Stimulated activated CD4-positive, alpha-beta T cell treated with anti-CD3 and anti-CD28 coated beads, Interleukin-1b, Interleukin-23, amount 100 ng/mL, for 4 hours (primary cell): Measurements from ENCODE around the gene PLXNA2.

Experiments used
- DNase-seq, 2 donors: peaks; one replicate each; pipeline ENCODE4 v3.0.0-alpha.2; 2020; ENCODE audit warnings: low read depth in 2 of 2

Gene PLXNA2, protein sequence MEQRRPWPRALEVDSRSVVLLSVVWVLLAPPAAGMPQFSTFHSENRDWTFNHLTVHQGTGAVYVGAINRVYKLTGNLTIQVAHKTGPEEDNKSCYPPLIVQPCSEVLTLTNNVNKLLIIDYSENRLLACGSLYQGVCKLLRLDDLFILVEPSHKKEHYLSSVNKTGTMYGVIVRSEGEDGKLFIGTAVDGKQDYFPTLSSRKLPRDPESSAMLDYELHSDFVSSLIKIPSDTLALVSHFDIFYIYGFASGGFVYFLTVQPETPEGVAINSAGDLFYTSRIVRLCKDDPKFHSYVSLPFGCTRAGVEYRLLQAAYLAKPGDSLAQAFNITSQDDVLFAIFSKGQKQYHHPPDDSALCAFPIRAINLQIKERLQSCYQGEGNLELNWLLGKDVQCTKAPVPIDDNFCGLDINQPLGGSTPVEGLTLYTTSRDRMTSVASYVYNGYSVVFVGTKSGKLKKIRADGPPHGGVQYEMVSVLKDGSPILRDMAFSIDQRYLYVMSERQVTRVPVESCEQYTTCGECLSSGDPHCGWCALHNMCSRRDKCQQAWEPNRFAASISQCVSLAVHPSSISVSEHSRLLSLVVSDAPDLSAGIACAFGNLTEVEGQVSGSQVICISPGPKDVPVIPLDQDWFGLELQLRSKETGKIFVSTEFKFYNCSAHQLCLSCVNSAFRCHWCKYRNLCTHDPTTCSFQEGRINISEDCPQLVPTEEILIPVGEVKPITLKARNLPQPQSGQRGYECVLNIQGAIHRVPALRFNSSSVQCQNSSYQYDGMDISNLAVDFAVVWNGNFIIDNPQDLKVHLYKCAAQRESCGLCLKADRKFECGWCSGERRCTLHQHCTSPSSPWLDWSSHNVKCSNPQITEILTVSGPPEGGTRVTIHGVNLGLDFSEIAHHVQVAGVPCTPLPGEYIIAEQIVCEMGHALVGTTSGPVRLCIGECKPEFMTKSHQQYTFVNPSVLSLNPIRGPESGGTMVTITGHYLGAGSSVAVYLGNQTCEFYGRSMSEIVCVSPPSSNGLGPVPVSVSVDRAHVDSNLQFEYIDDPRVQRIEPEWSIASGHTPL (N-terminal part only)

DNA sequence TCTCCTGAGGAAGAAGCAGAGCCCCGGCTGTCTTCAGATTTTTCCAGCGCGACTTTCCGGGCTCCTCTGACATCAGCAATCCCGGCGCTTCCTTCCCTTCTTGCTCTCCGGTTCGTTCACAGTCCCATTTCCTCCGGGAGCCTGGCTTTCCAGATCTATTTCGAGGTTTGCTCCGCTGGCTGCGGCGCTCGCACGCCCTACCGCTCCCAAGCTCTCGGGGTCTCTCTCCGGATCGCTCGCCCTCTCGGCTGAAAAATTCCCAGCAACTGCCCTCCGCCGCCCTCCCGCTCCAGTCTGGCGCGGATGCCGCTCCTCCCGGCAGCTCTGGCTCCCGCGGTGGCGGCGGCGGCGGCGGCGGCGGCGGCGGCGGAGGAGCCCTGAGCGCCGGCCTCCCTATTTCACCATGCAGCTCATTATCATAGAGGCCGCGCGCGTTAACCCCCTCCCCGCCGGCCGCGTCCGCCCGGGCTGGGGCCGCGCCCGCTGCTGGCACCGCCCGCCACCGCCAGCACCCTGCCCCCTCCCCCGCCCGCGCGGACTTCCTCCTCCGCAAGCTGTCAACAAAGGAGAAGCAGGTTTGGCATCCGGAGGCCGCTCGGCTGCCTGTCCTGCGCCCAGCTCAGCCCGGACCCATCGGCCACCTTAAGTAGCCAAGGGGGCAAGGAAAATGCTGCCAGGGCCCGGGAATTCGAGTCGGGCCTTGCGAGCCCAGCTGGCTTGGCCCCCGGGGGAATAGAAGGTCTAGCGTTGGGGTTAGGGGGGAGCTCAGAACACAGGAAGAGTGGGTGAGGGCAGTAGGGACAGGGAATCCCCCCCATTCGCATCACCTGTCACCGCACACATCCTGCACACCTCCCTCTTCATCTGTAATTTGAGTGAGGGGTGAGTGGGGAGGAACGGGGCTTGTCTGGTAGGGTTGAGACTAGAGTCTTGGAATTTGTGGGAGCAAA, at the start of gene PLXNA2:
PLXNA2 (minus strand) TSS at position 418 of the 950 bp plus-strand sequence. CDS start 26,462 bp downstream, outside the sequence.
- peak; percentile 34 to 46 for DNase-seq

DNA sequence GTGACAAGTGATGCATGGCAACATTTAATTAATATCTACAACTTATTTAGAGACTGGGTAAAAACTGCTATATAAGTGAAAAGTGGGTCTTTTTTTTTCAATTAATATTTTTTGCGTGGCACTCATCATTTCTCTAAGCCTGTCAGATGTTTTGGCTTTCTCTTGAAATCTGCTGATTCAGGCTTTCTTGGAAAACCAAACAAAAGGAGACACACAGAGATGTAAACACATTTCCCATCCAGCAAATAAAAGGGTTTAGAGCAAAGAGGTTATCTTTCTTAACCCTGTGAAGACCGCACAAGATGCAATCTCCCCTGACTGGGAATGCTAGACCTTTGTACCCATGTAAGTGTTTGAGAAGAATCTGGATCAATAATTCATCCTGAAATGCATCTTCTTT, 48.7 kb upstream of the PLXNA2 start:
- no peak for DNase-seq

DNA sequence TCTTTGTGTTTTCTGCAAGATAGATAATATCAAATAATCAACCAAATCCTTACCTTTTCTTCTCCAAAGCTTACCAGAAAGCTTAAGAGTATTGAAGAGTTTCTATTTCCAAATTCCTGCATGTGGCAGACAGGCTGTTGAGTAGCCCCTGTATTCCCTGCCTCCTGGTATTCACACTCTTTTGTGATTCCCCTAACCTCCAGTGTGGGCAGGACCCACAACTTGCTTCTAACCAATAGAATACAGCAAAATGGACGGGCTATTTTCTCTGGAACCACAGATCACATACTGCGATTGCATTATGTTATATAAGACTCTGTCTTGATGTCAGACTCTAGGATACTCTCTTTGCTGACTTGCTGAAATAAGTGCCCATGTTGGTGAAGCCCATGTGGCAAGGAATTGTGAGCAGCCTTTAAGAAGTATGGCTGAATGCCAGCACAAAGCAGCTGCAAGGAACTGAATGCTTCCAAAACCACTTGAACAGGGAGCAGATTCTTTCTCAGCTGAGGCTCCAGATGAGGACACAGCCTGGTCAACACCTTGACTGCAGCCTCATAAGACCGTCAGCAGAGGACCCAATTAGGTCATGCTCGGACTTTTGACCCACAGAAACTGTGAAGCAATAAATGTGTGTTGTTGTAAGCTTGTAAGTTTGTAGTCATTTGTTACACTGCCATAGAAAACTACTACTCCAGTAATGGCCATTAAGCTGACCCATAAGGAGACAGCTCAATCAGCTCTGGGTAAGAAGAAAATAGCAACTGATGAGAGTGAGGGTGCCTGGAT, 47.9 kb upstream of the PLXNA2 start:
- DNase-seq, result no peak

DNA sequence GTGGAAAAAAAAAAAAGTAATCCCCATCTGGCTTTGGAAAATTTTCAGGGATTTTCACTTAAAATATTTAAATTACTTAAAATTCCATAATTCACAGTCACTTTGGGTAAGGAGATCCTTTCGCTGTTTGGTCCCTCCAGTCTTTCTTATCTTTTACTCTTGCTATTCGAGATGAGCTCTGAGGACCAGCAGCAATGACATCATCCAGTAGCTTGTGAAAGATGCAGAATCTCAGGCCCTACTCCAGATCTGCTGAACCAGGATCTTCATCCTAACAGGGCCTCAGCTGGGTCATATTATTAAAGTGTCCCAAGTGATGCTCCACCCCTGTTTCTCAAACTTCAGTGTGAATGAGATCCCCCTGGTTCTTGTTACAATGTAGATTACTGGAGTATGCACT, 46.9 kb upstream of the PLXNA2 start:
- DNase-seq, result no peak

DNA sequence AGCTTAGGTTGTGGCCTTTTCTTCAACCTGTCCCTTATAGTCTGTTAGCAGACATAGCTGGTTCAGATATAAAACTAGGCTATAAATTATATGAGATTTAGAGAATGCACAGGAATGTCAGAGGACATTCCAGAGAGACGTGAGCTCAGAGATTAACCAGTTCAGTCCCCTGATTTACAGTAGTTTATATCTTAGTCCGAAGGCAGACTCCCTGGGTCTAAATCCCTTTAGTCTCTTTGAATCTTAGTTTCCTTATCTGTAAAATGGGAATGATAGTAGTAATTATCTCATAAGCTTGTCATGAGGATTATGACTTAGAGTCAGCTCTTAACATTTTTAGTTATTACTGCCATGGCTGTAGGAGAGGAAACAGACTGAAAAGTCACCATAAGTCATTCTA, 45.5 kb upstream of the PLXNA2 start:
- DNase-seq, result no peak

DNA sequence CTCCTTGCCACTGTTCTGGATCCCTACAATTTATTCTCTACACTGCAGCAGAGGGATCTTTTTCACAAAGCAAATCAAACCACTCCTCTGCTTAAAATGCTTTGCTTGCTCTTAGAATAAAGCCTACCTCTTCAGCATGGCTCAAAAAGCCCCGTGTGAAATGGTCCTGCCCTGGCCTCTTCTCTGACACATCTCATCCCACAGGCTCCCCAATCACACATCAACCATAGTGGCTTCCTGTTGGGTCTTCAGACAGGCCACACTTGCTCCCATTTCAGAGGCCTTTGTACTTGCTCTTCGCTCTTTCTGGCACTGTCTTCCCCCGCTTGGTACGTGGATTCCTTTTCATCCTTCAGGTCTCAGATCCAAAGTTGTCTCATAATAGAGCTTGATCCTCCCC, 44.3 kb upstream of the PLXNA2 start:
- DNase-seq, result no peak

DNA sequence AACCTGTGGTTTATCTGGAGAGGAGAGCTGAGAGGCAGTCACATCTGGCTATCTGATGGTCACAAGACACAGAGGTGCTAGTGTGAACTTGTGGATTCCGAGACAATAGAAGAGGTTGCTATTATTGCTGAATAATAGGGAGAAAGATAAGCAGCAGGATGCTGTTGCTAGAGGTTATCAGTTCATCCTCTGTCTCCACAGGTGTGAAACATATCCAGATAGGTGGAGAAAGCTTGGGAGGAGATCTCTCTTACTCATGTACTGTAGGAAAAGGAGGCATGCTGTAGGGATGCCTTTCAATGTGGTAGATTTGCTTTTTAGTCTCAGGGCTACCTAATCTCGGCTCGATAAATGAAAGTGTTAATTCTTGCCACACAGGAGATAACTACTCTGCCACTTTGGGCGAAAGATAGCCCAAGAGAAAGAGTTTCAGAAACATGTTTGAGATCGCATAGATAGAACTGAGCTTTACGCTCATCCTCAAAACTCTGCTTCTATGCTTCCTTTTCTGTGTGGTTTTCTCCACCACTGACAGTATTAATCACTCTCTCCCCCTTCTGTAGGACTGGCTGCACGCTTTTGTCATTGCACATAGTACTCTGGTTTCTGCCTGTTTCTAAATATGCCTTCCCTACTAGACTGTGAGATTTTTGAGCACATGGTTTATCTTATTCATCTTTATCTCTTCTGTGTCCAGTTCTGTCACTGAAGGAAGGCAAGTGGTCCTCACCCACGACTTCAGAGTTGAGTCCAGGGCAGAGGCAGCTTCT, 36.7 kb upstream of the PLXNA2 start:
- DNase-seq, result no peak

DNA sequence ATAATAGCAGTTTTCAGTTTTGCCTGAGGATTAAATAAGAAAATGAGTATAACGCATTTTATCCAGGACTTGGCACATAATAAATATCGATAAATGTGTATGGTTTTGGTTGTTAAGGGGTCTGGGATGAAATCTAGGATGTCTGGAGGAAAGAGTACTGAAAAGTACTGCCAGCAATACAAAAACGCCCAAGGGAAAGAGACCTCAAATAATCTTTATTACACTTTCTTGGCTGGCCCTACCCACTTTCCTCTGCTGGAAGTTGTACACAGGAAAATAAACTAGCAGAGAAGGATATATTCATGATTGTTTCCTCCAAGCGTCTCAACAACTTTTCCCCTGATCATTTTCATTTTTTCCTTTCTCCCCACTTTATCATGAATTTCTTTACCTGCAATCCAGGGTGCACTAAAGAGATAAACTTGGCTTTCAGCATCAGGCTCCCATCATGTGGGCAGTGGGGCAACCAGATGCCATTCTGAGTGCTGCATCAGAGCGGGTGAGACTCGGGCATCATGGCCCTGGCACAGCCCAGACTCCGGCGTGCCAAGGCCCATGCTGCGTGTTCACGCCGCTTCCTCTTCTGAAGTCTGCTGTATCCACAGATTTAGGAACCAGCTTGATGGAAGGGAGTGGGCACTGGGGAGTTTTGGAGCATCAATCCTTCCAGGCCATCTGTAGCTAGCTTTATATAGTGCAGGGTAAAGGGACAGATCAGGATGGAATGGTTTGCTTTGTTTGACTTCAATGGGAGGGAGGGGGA, 35.8 kb upstream of the PLXNA2 start:
- DNase-seq, result no peak

DNA sequence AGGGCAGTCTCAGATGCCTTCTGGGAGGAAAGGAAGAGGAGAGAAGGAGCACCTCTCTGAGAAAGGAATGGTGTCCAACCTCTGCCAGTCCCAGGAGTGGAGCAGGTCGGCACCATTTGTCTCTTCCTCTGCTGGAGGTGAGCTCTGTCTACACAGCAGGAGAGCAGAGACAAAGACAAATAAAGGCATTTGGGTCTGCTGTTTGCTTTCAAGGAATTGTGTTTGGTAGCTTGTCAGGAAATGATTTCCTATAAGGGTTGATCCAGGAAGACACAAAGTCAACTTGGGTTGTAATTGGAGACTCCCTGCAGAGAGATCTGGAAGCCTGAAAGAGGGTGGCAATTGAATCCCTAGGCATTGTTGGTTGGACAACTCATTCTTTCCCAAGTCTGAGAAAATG, 34.5 kb upstream of the PLXNA2 start:
- no peak for DNase-seq

DNA sequence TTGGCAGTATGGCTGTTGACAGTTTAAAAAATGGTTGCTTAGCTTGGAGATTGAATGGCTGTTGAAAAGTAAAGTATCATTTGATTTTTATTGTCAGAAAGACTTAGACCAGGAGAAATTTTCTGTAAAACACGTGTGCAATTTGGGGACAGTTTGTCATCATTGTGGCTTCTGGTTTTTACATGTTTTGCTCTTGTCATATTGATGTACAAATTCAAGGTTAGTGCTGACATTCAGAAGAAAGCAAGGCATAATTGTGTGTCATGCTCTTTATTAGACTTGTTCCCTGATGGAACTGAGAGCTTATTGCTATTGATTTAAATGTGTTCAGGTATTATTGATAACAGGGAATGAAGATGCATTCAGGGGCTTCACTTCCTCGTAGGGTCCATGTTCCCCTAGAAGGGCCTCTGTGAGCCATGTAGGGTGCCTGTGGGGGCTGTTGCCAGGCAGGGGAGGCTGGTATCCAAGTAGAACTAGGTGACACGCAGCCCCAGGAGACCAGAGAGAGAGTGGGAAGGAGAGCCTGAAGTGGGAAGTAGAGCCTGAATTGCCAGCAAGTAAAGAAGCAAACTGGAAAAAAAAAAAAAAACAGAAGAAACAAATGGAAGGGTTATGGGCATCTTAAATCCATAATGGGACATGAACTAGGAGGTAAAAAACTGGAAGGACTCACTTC, 32.7 kb upstream of the PLXNA2 start:
- DNase-seq, result no peak

DNA sequence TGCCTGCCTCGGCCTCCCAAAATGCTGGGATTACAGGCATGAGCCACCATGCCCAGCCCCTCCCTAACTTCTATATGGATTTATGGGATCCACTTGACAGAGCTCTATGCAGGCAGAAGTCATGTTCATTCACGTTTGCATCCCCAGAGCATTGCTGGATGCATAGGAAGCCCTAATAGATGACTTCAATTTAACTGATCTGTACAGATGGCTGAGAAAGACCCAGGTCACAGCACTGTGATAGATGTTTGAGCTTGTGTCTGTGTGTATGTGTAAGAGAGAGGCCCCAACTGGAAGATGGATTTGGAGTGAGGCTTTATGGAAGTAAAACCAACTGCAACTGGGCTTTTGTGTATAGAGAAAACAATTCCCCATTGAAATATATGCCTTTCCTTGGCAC, 30.9 kb upstream of the PLXNA2 start:
- DNase-seq, result no peak

DNA sequence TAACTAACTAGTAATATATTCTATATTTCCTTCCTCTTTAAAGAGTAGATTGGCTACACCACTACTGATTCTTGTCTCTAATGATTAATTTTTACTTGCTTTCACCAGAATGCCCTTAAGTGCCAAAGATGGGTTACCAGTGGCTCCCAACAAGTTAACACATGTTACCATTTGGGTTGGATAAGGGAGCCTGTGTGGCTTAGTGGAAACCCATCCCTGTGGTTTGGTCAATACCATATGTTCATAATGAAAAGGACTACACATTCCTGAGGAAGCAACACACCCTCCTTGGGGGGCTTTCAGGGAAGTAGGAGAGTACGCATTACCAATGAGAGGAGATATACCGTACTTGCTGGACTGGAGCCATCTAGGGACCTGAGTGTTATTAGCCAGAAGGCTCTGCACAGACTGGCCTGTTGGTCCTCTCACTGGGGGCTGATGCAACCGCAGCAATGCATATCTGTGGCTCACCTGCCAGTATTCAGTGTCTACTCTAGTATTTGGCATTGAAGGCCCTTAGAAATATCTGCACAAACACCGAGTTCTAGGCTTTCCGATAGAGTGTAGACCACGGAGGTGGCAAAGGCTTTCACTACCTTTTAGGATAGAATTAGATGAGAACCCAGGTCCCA, 29.3 kb upstream of the PLXNA2 start:
- no peak for DNase-seq

DNA sequence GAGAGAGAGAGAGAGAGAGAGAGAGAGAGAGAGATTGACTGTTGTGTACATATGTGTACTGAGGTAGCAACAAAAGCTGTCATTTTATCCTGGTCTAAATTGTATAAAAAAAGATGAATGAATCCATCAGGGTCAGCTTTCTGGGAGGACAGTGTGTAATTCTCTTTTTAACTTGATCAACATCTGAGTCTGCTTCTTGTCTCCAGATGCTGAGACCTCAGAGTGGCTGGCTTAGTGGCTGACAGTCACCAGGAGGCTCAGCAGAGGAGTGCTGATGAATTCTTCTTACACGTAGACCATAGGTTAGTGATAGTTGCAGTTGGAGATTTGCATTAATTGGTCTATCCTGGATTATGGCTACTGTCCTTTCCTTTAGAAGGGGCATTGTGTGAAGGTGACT, 28.5 kb upstream of the PLXNA2 start:
- DNase-seq, result no peak

DNA sequence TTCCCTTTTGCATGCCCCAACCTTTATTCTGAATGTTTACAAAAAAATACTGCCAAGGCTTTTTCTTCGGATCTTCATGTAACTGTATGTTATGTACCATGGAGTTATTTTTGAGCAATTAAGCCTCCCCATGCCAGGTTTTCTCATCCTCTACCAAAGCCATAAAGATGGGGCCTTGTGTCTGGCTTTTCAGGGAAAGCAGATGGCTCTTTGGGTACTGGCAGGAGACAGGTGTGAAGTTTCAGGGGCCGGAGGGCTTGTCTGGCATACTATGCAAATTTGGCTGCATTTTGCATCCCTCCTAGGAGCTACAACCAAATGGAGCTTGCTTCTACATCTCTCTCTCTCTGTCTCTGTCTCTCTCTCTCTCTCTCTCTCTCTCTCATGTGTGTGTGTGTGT, 28.1 kb upstream of the PLXNA2 start:
- DNase-seq, result no peak

DNA sequence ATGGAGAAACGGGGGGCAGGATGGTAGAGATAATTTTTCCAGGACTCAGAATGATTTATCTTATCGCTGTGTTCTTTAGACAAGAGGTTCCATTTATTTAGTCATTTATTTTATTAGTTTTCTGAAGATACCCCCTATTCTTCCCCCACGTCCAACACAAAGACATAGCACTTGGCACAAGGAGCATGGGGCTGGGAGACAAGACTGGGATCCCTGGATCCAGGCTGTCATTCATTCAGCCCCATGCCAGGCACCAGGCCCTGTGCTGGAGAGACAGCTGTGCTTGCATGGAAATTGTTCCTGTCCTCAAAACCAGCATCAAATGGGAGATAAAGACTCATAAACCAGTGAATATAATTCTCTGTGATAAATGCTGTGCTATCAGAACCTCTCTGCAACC, 27.1 kb upstream of the PLXNA2 start:
- DNase-seq, result no peak

DNA sequence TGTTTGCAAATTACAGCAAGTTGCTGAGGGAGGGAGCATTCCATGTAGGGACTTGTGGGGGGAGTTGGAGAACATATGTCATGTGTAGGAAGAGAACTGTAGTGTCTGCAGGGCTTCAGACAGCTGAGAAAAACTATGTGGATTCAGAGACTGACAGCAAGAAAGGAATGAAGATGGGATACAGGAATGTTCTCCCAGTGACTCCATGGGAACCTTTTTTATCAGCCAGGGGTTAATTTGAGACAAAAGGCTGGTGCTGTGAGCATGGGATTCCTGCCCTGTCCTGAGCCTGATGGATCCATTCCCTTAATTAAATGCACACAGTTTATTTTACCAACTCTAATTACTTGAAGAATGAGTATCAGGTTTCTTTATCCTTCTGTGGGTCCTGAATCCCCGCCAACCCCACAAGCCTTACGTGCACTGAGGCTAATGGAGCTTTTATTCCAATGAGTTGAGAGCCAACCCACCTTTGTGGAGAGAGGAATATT, 26.5 kb upstream of the PLXNA2 start:
- no peak for DNase-seq

DNA sequence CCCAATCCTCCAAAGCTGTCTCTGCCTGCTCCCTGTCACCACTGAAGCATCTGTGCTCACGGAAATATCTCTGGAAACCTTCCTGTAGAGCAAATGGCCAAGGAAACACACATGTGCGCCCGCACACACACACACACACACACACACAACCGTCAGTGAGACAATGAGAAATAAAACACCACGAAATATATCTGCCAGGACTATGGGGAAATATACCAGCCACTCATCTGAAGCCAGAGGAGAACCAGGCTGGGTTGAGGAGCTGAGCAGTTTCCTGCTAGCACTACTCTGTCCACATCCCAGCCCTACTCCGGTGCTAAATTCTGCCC, 25.1 kb upstream of the PLXNA2 start:
- no peak for DNase-seq
